Measurements from ENCODE around the gene CALML4.

DNA sequence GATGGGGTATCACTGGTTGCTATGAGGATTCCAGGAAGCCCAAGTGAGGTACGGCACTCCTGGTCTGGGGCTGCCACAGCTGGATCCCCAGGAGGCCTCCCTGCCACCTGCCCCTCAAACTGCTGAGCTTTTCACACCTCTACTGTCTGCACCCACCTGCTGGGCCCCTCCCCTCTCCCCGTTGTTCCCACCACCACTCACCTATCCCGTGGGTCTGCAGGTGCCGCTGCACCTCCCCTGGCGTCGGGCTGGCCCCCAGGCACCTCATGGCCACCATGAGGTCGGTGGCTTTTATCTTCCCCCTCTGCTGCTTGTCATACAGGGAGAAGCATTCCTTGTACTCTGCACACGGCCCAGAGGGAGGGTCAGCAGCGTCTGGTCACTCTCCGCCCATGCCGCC lies 5.8 kb downstream of the CALML4 start:
- TF ChIP-seq, protein P1, sequence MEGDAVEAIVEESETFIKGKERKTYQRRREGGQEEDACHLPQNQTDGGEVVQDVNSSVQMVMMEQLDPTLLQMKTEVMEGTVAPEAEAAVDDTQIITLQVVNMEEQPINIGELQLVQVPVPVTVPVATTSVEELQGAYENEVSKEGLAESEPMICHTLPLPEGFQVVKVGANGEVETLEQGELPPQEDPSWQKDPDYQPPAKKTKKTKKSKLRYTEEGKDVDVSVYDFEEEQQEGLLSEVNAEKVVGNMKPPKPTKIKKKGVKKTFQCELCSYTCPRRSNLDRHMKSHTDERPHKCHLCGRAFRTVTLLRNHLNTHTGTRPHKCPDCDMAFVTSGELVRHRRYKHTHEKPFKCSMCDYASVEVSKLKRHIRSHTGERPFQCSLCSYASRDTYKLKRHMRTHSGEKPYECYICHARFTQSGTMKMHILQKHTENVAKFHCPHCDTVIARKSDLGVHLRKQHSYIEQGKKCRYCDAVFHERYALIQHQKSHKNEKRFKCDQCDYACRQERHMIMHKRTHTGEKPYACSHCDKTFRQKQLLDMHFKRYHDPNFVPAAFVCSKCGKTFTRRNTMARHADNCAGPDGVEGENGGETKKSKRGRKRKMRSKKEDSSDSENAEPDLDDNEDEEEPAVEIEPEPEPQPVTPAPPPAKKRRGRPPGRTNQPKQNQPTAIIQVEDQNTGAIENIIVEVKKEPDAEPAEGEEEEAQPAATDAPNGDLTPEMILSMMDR (IDR thresholded peaks at IDR 0.05), result no peak
- TF ChIP-seq POLR2A (IDR thresholded peaks at IDR 0.05), result no peak
- TF ChIP-seq EP300 (IDR thresholded peaks at IDR 0.05), result no peak
- no peak for TF ChIP-seq POLR2AphosphoS5 (IDR thresholded peaks at IDR 0.05)

Data from gastroesophageal sphincter (tissue), 3 donors.